BLaER1 (cell line): ENCODE measurements around the gene OLFM2.

ENCODE experiments used
- H3K27ac ChIP-seq: shearing (Covaris generic); formaldehyde crosslinking; 2 replicates; pipeline ENCODE4 v1.8.1; 2022
- H3K27me3 ChIP-seq: shearing (Covaris generic); formaldehyde crosslinking; 2 replicates; pipeline ENCODE4 v1.8.1; 2022
- H3K36me3 ChIP-seq: shearing (Covaris generic); formaldehyde crosslinking; 2 replicates; pipeline ENCODE4 v1.8.1; 2022
- H3K4me1 ChIP-seq: shearing (Covaris generic); formaldehyde crosslinking; 2 replicates; pipeline ENCODE4 v1.8.1; 2022
- H3K4me2 ChIP-seq: shearing (Covaris generic); formaldehyde crosslinking; 2 replicates; pipeline ENCODE4 v1.8.1; 2022
- H3K4me3 ChIP-seq: shearing (Covaris generic); formaldehyde crosslinking; 2 replicates; pipeline ENCODE4 v1.8.1; 2022
- H3K9ac ChIP-seq: shearing (Covaris generic); formaldehyde crosslinking; 2 replicates; pipeline ENCODE4 v1.8.1; 2022
- H3K9me3 ChIP-seq: shearing (Covaris generic); formaldehyde crosslinking; 2 replicates; pipeline ENCODE4 v1.8.1; 2022
- H4K20me1 ChIP-seq: shearing (Covaris generic); formaldehyde crosslinking; 2 replicates; pipeline ENCODE4 v1.8.1; 2022
- Cebpa-rat ChIP-seq: shearing (Covaris generic); IDR thresholded peaks from 2 replicates; pipeline ENCODE4 v1.8.1; 2022

The OLFM2 gene

GRCh38 chr19:9865732-9866501, 70.4 kb downstream of the OLFM2 start:
- H3K4me2 ChIP-seq = peak overlapping the region; percentile 39

GRCh38 chr19:9863759-9864158, 72.6 kb downstream of the OLFM2 start:
- Histone ChIP-seq H3K4me3 (no peak overlapping the region), H3K4me1 (peaks cover 12% of the 10 kb centered on the region), H3K36me3 (no peaks in the 10 kb centered on the region), H3K27ac (no peak overlapping the region), H3K9me3 (no peaks in the 10 kb centered on the region), H3K9ac (no peak overlapping the region), H3K4me2 (no peak overlapping the region), H3K27me3 (no peaks in the 10 kb centered on the region), H4K20me1 (no peaks in the 10 kb centered on the region)
- TF ChIP-seq Cebpa-rat = no peak

More at GRCh38 chr19:9865732-9866501, 70.4 kb downstream of the OLFM2 start:
- Histone ChIP-seq H3K27ac (no peak overlapping the region), H4K20me1 (no peaks in the 10 kb centered on the region), H3K4me3 (no peak overlapping the region), H3K9ac (no peak overlapping the region), H3K9me3 (no peaks in the 10 kb centered on the region), H3K4me1 (peaks cover 12% of the 10 kb centered on the region), H3K36me3 (no peaks in the 10 kb centered on the region), H3K27me3 (no peaks in the 10 kb centered on the region)
- TF ChIP-seq Cebpa-rat = no peak

- no peak for TF ChIP-seq Cebpa-rat
- no peaks in the 10 kb centered on the region for H3K27me3 ChIP-seq
- H3K9ac ChIP-seq = no peak overlapping the region
- peaks cover 19% of the 10 kb centered on the region for H3K4me1 ChIP-seq
- no peaks in the 10 kb centered on the region for H3K36me3 ChIP-seq
- no peak overlapping the region for H3K4me3 ChIP-seq
- H3K4me2 ChIP-seq = no peak overlapping the region
- no peaks in the 10 kb centered on the region for H3K9me3 ChIP-seq
- no peak overlapping the region for H3K27ac ChIP-seq
- no peaks in the 10 kb centered on the region for H4K20me1 ChIP-seq
These were observed 73.4 kb downstream of the OLFM2 start for GRCh38 chr19:9862938-9863337.

- Histone ChIP-seq H3K9me3 (no peaks in the 10 kb centered on the region), H4K20me1 (no peaks in the 10 kb centered on the region), H3K27me3 (no peaks in the 10 kb centered on the region), H3K36me3 (peaks cover 10% of the 10 kb centered on the region; the same call in 1 of the 2 replicates), H3K4me1 (peaks cover 21% of the 10 kb centered on the region), H3K9ac (no peak overlapping the region), H3K4me2 (no peak overlapping the region), H3K27ac (no peak overlapping the region), H3K4me3 (no peak overlapping the region)
- TF ChIP-seq Cebpa-rat = no peak
These were observed 74.8 kb downstream of the OLFM2 start for GRCh38 chr19:9861503-9861902.

GRCh38 chr19:9860407-9860806, 75.9 kb downstream of the OLFM2 start:
- Histone ChIP-seq H3K9me3 (no peaks in the 10 kb centered on the region), H3K4me2 (no peak overlapping the region), H3K27me3 (no peaks in the 10 kb centered on the region), H3K4me1 (peaks cover 12% of the 10 kb centered on the region), H3K36me3 (peaks cover 12% of the 10 kb centered on the region; the same call in 1 of the 2 replicates), H3K4me3 (no peak overlapping the region), H3K9ac (no peak overlapping the region), H4K20me1 (no peaks in the 10 kb centered on the region), H3K27ac (no peak overlapping the region)
- no peak for TF ChIP-seq Cebpa-rat

- no peaks in the 10 kb centered on the region for H3K27me3 ChIP-seq
- no peak overlapping the region for H3K9ac ChIP-seq
- no peak for TF ChIP-seq Cebpa-rat
- peaks cover 12% of the 10 kb centered on the region for H3K4me1 ChIP-seq
- peak overlapping the region; percentile 26; the same call in 1 of the 2 replicates for H3K4me2 ChIP-seq
- peaks cover 22% of the 10 kb centered on the region; the same call in 1 of the 2 replicates for H3K36me3 ChIP-seq
- no peak overlapping the region for H3K27ac ChIP-seq
- no peaks in the 10 kb centered on the region for H4K20me1 ChIP-seq
- H3K9me3 ChIP-seq = no peaks in the 10 kb centered on the region
- H3K4me3 ChIP-seq = no peak overlapping the region
These were observed 77.5 kb downstream of the OLFM2 start for GRCh38 chr19:9858766-9859165.

GRCh38 chr19:9857920-9858746, 78.2 kb downstream of the OLFM2 start:
- Histone ChIP-seq H3K27ac (no peak overlapping the region), H3K27me3 (no peaks in the 10 kb centered on the region), H3K36me3 (peaks cover 26% of the 10 kb centered on the region; the same call in 1 of the 2 replicates), H3K9ac (no peak overlapping the region), H4K20me1 (no peaks in the 10 kb centered on the region), H3K9me3 (no peaks in the 10 kb centered on the region), H3K4me2 (peak overlapping the region; percentile 32), H3K4me1 (peaks cover 12% of the 10 kb centered on the region), H3K4me3 (no peak overlapping the region)
- TF ChIP-seq Cebpa-rat = no peak

GRCh38 chr19:9857076-9857721, 79.1 kb downstream of the OLFM2 start:
- no peak for TF ChIP-seq Cebpa-rat
- Histone ChIP-seq H3K9me3 (no peaks in the 10 kb centered on the region), H3K4me3 (no peak overlapping the region), H3K27ac (no peak overlapping the region), H3K36me3 (peaks cover 27% of the 10 kb centered on the region; the same call in 1 of the 2 replicates), H4K20me1 (no peaks in the 10 kb centered on the region), H3K4me1 (peaks cover 12% of the 10 kb centered on the region), H3K4me2 (no peak overlapping the region), H3K27me3 (no peaks in the 10 kb centered on the region), H3K9ac (no peak overlapping the region)

GRCh38 chr19:9856609-9857008, 79.7 kb downstream of the OLFM2 start:
- Histone ChIP-seq H4K20me1 (no peaks in the 10 kb centered on the region), H3K4me2 (no peak overlapping the region), H3K27ac (no peak overlapping the region), H3K9me3 (no peaks in the 10 kb centered on the region), H3K9ac (no peak overlapping the region), H3K27me3 (no peaks in the 10 kb centered on the region), H3K4me1 (peaks cover 12% of the 10 kb centered on the region), H3K36me3 (peaks cover 27% of the 10 kb centered on the region; the same call in 1 of the 2 replicates), H3K4me3 (no peak overlapping the region)
- TF ChIP-seq Cebpa-rat = no peak
